ENCODE results near the gene CLPTM1L.
"Not testable (repeated sequence)": the region's sequence is repeated elsewhere in the genome, so short reads cannot be mapped to it uniquely, and the experiment has no call there.

The CLPTM1L gene

GRCh38 chr5:1282131-1282992 is 62.5 kb downstream of the CLPTM1L start:
- Mint-ChIP-seq H3K27ac (no peak overlapping the region), H3K27me3 (no peaks in the 10 kb centered on the region), H3K4me3 (no peak overlapping the region), H3K9me3 (peaks cover 8% of the 10 kb centered on the region), H3K4me1 (no peaks in the 10 kb centered on the region), H3K36me3 (no peaks in the 10 kb centered on the region)
- ATAC-seq, result no peak

- no peak for ATAC-seq
- no peaks in the 10 kb centered on the region for H3K4me1 Mint-ChIP-seq
- H3K9me3 Mint-ChIP-seq, result peaks cover 8% of the 10 kb centered on the region
- no peak overlapping the region for H3K27ac Mint-ChIP-seq
- H3K36me3 Mint-ChIP-seq, result no peaks in the 10 kb centered on the region
- no peaks in the 10 kb centered on the region for H3K27me3 Mint-ChIP-seq
- no peak overlapping the region for H3K4me3 Mint-ChIP-seq
Measured at GRCh38 chr5:1281038-1281882, 63.6 kb downstream of the CLPTM1L start.

- ATAC-seq, result no peak
- H3K36me3 Mint-ChIP-seq, result no peaks in the 10 kb centered on the region
- no peaks in the 10 kb centered on the region for H3K27me3 Mint-ChIP-seq
Measured at GRCh38 chr5:1280177-1281037, 64.5 kb downstream of the CLPTM1L start.

GRCh38 chr5:1279443-1280151 is 65.3 kb downstream of the CLPTM1L start:
- no peaks in the 10 kb centered on the region for H3K36me3 Mint-ChIP-seq
- ATAC-seq, result no peak
- no peaks in the 10 kb centered on the region for H3K27me3 Mint-ChIP-seq
- no peak overlapping the region for H3K27ac Mint-ChIP-seq
- H3K4me1 Mint-ChIP-seq, result no peaks in the 10 kb centered on the region
- no peak overlapping the region for H3K4me3 Mint-ChIP-seq
- peaks cover 8% of the 10 kb centered on the region for H3K9me3 Mint-ChIP-seq

More at GRCh38 chr5:1280177-1281037, 64.5 kb downstream of the CLPTM1L start:
- Mint-ChIP-seq H3K4me3 (no peak overlapping the region), H3K4me1 (no peaks in the 10 kb centered on the region), H3K27ac (no peak overlapping the region), H3K9me3 (peaks cover 8% of the 10 kb centered on the region)

- H3K9me3 Mint-ChIP-seq, result peaks cover 8% of the 10 kb centered on the region
- H3K36me3 Mint-ChIP-seq, result no peaks in the 10 kb centered on the region
- no peak overlapping the region for H3K27ac Mint-ChIP-seq
- H3K4me3 Mint-ChIP-seq, result no peak overlapping the region
- no peaks in the 10 kb centered on the region for H3K4me1 Mint-ChIP-seq
- peak; percentile 32 for ATAC-seq
- no peaks in the 10 kb centered on the region for H3K27me3 Mint-ChIP-seq
Measured at GRCh38 chr5:1278656-1279442, 66.0 kb downstream of the CLPTM1L start.

- Mint-ChIP-seq H3K36me3 (no peaks in the 10 kb centered on the region), H3K4me3 (no peak overlapping the region)
- ATAC-seq, result no peak
Measured at GRCh38 chr5:1278216-1278615, 66.7 kb downstream of the CLPTM1L start.

GRCh38 chr5:1277781-1278180 is 67.1 kb downstream of the CLPTM1L start:
- no peaks in the 10 kb centered on the region for H3K36me3 Mint-ChIP-seq
- H3K27me3 Mint-ChIP-seq, result no peaks in the 10 kb centered on the region
- no peak overlapping the region for H3K27ac Mint-ChIP-seq
- peaks cover 8% of the 10 kb centered on the region for H3K9me3 Mint-ChIP-seq
- no peak for ATAC-seq
- H3K4me3 Mint-ChIP-seq, result no peak overlapping the region
- no peaks in the 10 kb centered on the region for H3K4me1 Mint-ChIP-seq

More at GRCh38 chr5:1278216-1278615, 66.7 kb downstream of the CLPTM1L start:
- Mint-ChIP-seq H3K27me3 (no peaks in the 10 kb centered on the region), H3K9me3 (peaks cover 8% of the 10 kb centered on the region), H3K4me1 (no peaks in the 10 kb centered on the region), H3K27ac (no peak overlapping the region)

GRCh38 chr5:1277331-1277730 is 67.6 kb downstream of the CLPTM1L start:
- Mint-ChIP-seq H3K27me3 (no peaks in the 10 kb centered on the region), H3K4me1 (no peaks in the 10 kb centered on the region), H3K4me3 (no peak overlapping the region), H3K27ac (no peak overlapping the region), H3K36me3 (no peaks in the 10 kb centered on the region), H3K9me3 (peaks cover 8% of the 10 kb centered on the region)
- no peak for ATAC-seq

GRCh38 chr5:1276930-1277329 is 68.0 kb downstream of the CLPTM1L start:
- Mint-ChIP-seq H3K27ac (no peak overlapping the region), H3K27me3 (no peaks in the 10 kb centered on the region), H3K4me3 (no peak overlapping the region), H3K4me1 (no peaks in the 10 kb centered on the region), H3K36me3 (no peaks in the 10 kb centered on the region), H3K9me3 (peaks cover 8% of the 10 kb centered on the region)
- ATAC-seq, result no peak

GRCh38 chr5:1275397-1276391 is 69.2 kb downstream of the CLPTM1L start:
- H3K27me3 Mint-ChIP-seq, H3K4me1 Mint-ChIP-seq, H3K4me3 Mint-ChIP-seq, H3K27ac Mint-ChIP-seq, H3K36me3 Mint-ChIP-seq, H3K9me3 Mint-ChIP-seq, ATAC-seq: not testable (repeated sequence)

- Mint-ChIP-seq H3K4me3 (no peak overlapping the region), H3K27ac (no peak overlapping the region), H3K9me3 (peaks cover 8% of the 10 kb centered on the region), H3K27me3 (no peaks in the 10 kb centered on the region), H3K36me3 (no peaks in the 10 kb centered on the region), H3K4me1 (no peaks in the 10 kb centered on the region)
- ATAC-seq, result no peak
Measured at GRCh38 chr5:1274471-1274870, 70.4 kb downstream of the CLPTM1L start.

GRCh38 chr5:1273745-1274144 is 71.2 kb downstream of the CLPTM1L start:
- Mint-ChIP-seq H3K4me3 (no peak overlapping the region), H3K27ac (no peak overlapping the region), H3K27me3 (no peaks in the 10 kb centered on the region), H3K36me3 (no peaks in the 10 kb centered on the region), H3K9me3 (peaks cover 7% of the 10 kb centered on the region), H3K4me1 (no peaks in the 10 kb centered on the region)
- no peak for ATAC-seq

- Mint-ChIP-seq H3K4me1 (no peaks in the 10 kb centered on the region), H3K36me3 (no peaks in the 10 kb centered on the region), H3K27me3 (no peaks in the 10 kb centered on the region), H3K4me3 (no peak overlapping the region), H3K27ac (no peak overlapping the region), H3K9me3 (no peaks in the 10 kb centered on the region)
- ATAC-seq, result no peak
Measured at GRCh38 chr5:1272201-1272600, 72.7 kb downstream of the CLPTM1L start.

All from stimulated activated memory B cell treated with anti-CD40 and anti-IgM and Interleukin-4, amounts not matched to agents 10 μg/mL and 1 μg/mL and 100 μg/mL, for 72 hours (primary cell).